NOMO-1 treated with DMSO at 0.1 percent for 48 hours (cell line): Measurements from ENCODE around the gene RPS21.

Experiments used
- DNase-seq: peaks from one replicate; lab custom pipeline; 2025; ENCODE audit not compliant: unreplicated experiment; lab: John Stamatoyannopoulos, UW

Gene RPS21

DNA sequence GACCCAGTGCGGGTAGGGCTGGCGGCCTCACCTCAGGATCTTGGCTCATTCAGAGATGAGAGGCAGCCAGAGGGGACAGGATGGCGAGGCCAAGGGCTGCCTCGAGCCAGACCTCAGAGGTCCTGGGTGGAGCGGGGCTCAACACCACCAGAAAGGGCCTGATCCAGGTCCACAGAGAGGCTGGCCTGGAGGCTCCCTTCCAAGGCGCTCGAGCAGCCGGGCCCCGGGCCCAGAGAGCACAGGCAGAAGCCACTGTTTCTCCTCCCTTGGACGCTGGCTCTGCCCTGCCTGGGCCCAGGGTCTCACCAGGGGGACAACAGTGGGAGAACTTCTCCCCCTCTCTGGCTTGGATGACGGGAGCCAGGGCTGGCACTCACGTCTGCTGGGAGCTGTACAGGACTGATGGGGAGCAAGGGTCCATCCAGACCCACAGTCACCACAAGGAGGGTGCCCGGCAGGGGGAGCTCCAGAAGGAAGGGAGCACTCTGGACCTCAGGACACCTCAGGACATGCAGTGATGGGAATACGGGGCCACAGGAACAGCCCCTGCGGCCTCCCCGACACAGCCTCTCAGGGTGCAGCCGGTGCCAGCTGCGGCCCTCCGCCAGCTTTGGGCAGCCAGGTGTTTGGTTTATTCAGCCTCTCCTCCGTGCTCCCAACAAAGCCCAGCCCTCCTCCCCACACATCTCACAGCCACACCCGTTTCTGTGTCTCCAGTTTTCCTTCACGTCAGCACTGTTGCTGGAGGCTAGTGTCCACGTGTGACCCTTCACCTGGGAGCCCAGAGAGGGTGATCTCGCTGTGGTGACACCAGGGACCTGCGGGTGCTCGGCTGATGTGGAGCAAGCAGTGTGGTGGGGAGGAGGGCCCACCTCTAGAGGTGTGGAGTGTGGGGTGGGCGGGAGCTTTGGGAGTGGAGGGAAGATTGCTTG lies 8.7 kb downstream of the RPS21 start:
- DNase-seq: no peak

- DNase-seq: no peak
Observed at GRCh38 chr20:62396367-62397239, 9.7 kb downstream of the RPS21 start.

DNA sequence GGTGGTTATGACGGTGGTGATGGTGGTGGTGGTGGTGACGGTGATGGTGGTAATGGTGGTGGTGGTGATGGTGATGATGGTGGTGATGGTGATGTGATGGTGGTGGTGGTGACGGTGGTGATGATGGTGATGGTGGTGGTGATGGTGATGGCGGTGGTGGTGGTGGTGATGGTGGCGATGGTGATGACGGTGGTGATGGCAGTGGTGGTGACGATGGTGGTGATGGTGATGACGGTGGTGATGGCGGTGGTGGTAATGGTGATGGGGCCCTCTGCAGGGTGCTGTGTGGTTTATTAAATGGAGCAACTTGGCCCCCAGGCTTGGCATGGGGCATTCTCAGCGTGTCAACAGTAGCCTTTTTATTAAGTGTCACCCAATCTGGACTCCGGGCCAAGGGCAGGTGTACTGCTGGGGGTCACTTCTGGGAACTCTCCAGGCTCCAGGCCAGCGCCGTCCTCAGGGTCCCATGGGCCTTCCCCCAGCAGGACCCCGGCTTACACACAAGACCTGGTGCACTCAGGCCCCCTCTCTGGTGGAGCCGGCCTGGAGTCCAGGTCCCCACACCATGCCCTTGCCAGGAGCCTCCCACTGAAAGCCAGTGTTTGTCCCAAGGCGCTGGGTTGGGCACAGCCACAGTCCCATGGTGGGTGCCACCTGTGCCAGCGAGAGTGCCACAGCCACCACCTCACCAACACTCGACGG lies 11.4 kb downstream of the RPS21 start:
- DNase-seq: no peak

GRCh38 chr20:62400021-62400420 lies 13.1 kb downstream of the RPS21 start:
- DNase-seq: no peak

DNA sequence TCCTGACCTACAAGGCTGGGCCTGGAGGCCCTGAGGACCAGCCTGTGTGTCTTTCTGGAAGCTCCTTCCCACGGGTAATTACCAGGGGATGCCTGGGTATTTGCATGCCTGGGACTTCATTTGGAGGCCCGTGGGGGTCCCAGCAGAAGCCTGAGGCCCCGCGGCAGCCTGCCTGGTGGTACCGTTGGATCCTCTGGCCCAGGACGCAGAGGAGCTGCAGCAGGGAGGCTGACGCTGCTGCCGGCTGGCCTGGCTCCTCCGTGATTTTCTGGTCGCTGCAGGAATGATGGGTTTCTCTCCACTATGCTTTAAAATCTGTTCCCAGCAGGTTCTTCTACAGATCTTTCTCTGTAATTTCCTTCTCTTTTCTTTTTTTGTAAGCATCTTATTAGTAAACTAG lies 13.6 kb downstream of the RPS21 start:
- no peak for DNase-seq

DNA sequence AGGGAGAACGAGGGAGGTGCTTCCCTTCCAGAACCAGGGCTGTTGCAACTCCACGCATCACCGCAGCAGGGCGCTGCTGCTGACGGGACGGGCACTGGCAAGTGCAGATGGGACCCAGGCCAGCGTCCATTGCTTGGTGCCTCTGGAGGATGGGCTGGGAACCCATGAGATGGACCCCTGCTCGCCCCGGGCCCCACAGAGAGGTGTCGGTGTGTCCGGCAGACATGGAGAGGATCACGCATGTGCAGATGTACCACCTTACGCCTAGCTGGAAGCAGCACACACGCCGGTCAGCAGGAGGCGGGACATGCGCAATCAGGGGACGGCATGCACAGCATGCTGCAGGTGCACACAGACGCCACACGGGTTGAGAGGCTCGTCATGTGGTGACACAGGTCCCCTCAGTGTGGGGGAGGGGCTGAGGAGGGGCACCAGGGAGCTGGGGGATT lies 14.5 kb downstream of the RPS21 start:
- DNase-seq: no peak

DNA sequence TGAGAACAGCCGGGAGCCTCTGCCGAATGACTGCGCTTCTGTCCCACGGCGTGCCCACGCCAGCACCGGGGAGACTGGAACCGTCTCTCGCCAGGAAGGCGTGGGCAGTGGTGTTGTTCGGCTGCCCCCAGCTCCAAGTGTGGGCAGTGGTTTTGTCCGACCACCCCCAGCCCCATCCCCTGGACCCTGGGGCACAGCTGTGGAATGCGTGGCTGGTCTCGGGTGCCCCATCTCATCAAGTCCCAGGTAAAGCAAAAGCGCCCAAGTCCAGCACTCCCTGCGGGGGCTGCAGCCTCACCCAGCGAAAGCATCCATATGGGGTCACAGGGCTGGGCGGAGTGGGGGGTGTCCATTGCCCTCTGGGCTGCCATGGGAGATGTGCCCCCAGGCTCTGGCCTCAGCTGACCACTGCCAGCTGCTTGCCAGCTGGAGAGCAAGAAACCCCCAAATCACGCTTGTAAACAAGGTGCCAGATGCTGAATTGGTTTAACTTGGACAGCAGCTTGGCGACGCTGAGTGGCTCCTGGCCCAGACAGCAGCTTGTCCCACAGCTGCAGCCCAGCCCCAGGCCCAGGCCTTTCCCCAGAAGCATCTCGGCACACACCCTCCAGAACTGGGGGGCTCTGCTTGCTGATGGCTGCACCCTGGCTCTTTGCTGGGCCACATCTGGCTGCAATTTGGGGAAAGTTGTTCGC lies 15.7 kb downstream of the RPS21 start:
- no peak for DNase-seq

- no peak for DNase-seq
Observed at GRCh38 chr20:62403331-62403730, 16.4 kb downstream of the RPS21 start.

DNA sequence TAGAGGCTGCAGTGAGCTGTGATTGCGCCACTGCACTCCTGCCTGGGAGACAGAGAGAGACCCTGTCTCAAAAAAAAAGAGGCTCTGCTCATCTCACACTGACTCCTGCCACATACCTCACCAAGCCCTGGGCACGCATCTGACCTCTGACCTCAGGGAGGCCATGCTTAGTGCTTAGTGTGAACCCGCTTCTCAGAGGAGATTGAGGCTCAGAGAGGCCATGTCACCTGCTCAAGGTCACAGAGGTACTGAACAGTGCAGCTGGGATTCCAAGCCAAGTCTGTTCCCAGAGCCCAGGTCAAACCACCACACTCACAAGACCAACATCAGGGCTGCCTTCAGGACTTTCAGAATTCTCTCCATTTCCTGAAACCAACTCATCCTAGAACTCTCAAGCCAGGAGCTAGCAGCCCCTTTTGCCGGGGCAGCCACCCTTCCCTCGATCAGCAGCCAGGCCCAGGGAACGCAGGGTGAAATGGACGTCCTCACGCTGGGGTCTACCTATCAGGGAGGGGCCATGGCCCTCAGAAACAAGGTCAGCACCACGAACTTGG lies 17.3 kb downstream of the RPS21 start:
- no peak for DNase-seq

DNA sequence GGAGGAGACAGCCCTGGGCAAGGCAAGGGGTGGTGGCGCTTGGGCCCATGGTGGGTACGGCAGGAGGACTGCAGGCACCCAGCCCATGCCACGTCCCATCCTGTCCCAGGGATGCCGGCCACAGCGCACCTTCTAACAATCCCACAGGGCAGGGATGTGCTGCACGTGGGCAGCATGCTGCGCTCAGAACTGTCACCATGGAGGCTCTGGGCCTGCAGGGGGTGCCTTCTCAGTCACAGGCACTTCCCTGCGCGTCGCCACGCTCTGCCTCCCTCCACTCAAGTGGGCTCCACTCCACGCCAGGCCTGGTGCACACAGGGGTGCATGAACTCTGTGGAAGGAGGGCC lies 17.8 kb downstream of the RPS21 start:
- no peak for DNase-seq

DNA sequence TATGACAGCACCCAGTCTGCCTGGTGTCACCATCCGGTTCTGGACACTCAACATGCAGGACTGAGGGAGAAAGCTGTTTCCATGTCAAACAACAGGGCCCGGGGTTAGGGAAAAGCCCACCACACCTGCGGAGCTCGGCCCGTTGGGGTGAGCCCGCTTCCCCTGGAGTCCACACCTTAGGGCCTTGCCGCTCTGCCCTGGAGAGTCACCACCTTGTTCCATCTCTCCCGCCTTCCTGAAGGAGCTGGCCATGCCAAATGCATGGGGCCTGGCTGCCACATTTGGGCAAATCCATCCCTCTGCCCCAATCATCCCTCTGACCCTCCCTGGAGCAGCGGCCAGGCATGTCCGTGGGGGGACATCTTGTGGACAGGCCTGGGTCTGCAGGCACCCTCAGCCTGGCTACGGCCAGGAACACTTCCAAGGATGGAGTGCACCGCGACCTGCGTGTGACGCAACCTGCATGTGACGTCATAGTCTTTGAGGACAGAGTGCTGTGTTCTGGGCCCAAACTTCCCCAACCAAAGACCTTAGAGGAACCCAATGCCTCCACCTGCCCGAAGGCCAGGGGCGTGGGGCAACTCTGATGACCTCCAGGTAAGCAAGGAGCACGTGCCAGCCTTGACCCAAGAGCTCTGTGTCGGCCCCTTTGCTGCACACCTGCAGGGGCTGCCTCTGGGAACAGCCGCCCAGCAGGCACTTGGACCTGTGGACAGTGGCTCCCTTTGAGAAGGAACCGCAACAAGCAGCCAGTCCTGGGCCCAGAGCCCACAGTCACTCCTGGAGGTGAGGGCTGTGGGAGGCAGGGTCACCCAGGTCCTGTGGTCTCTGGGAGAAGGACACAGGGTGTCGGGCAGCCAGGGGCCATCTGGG lies 18.4 kb downstream of the RPS21 start:
- peak; percentile 47 for DNase-seq

- DNase-seq: no peak
Observed at GRCh38 chr20:62405981-62406513, 19.1 kb downstream of the RPS21 start.

- DNase-seq: no peak
Observed at GRCh38 chr20:62406635-62407176, 19.8 kb downstream of the RPS21 start.

DNA sequence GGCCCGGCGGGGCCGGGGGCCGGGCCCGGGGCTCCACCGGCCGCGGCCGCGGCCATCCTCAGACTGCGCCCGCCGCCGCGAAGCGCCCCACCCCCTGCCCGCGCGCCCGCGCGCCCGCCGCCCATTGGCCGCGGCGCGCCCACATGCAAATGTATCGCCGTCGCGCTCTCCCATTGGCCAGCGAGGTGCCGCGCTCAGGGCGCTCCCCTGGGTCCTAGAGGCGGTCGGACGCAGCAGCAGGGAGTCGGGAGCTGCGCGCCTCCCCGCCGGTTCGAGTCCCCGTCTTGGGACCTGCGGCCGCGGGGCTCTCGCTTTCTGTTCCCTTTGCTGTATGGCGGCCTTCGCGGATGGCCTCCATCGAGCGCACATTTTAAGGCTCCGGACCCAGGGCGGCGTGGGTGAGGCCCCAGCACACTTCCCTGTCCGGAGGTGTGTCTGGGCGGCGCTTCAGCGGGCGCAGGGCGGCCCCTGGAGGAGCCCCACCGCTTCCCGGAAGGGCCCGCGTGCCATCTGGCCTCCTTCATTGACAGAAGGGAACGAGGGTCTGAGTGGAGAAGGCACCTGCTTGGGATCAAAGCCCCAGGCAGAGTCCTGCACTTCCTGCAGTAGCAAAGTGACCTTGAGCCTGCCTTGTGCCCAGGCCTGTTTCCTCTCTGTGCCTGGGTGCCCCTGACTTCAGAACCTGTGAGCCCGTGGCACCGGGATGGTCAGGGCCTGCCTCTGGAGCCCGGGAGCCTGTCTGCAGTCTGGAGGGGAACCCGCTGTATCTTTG lies 20.5 kb downstream of the RPS21 start, which contains the start of gene CABLES2:
Gene CABLES2 (minus strand): TSS at position 65 of the 772 bp plus-strand sequence. CDS start 9 bp downstream, at position 56.
- peak; percentile 89 for DNase-seq

DNA sequence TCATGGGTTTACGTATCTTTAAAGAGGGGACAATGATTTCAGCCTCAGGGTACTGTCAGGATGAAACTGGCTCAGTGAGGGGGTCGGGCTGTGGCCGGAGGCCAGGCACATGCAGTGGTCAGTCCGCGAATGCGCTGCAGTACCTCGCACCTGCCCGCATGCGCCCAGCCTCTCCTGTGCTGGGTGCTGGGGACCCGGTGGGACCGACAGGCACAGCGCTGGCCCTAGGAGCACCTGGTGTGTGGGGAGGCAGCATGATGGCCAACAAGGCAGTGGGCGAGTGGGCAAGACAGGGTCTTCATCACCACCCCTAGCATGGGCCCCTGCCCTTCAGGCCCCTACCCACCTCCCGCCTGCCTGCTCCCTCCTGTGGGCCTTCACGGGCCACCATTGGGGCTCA lies 21.2 kb downstream of the RPS21 start:
- no peak for DNase-seq

GRCh38 chr20:62408640-62409039 lies 21.7 kb downstream of the RPS21 start:
- no peak for DNase-seq

GRCh38 chr20:62409086-62409853 lies 22.4 kb downstream of the RPS21 start:
- DNase-seq: no peak
